ENCODE results near the gene CCDC192.

Gene CCDC192

GRCh38 chr5:127821896-127822295 lies 118.7 kb downstream of the CCDC192 start:
- TF ChIP-seq CTCF (IDR thresholded peaks at IDR 0.05) (no peak), ZFX (IDR thresholded peaks at IDR 0.05; ENCODE audit: borderline replicate concordance) (no peak)
- no peak overlapping the region for H3K27ac ChIP-seq

DNA sequence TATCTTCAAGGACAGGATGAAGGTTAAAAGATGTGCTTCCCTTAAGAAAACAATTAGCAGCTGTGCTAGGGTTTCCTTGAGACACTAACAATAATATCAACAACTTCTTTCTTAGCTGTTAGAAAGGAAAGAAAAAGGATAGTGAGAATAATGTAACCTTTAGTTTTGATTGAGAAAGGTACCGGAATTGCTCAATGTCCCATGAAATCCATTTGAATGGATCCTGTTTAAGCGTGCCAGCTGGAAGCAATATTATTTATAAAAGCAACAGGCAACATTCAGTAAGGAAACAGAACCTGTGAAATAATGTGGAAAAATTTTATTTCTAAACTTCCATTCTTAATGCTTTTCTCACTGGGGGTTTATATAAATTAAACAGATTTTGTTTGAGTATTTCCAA lies 120.9 kb downstream of the CCDC192 start:
- H3K27ac ChIP-seq = no peak overlapping the region
- TF ChIP-seq CTCF (IDR thresholded peaks at IDR 0.05) (no peak), ZFX (IDR thresholded peaks at IDR 0.05; ENCODE audit: borderline replicate concordance) (no peak)

- H3K27ac ChIP-seq = no peak overlapping the region
- TF ChIP-seq ZFX (IDR thresholded peaks at IDR 0.05; ENCODE audit: borderline replicate concordance) = no peak
- TF ChIP-seq CTCF (IDR thresholded peaks at IDR 0.05) = no peak
These were observed 122.8 kb downstream of the CCDC192 start for GRCh38 chr5:127826011-127826410.

DNA sequence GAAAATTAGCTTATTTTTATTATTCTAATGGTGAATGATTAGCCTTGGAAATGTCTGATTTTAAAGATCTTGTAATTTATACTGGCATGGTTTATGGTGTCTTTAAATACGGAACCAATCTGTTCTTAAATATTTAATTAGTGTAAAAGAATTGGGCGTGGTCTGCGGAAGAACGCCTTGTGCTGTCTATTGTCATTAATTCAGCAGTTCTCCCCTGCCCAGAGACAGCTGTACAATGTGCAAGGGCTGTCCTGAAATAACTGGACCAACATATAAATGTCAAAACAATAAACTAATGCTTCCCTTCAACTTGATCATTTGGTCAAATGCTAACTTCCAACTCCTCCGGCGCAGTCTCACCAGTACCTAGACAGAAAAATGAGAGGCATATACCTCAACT lies 124.3 kb downstream of the CCDC192 start:
- peak overlapping the region; percentile 35 for H3K27ac ChIP-seq
- TF ChIP-seq ZFX (IDR thresholded peaks at IDR 0.05; ENCODE audit: borderline replicate concordance) = no peak
- TF ChIP-seq CTCF (IDR thresholded peaks at IDR 0.05) = no peak

DNA sequence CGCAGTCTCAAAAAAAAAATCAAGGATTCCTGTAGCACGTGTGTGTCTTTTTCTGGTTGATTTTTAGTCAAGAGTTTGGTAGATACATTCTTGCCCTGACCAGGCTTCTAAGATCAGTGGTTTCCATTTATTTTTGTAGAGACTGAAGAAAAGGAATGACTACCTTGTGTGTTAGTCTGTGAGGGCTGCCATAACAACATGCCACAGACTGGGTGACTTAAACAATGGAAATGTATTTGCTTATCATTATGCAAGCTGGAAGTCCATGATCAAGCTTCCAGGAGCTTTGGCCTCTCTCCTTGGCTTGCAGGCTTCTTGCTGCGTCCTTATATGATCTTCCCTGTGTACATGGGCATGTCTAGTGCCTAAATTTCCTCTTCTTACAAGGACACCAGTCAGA lies 127.0 kb downstream of the CCDC192 start:
- TF ChIP-seq CTCF (IDR thresholded peaks at IDR 0.05) (no peak), ZFX (IDR thresholded peaks at IDR 0.05; ENCODE audit: borderline replicate concordance) (no peak)
- no peak overlapping the region for H3K27ac ChIP-seq

DNA sequence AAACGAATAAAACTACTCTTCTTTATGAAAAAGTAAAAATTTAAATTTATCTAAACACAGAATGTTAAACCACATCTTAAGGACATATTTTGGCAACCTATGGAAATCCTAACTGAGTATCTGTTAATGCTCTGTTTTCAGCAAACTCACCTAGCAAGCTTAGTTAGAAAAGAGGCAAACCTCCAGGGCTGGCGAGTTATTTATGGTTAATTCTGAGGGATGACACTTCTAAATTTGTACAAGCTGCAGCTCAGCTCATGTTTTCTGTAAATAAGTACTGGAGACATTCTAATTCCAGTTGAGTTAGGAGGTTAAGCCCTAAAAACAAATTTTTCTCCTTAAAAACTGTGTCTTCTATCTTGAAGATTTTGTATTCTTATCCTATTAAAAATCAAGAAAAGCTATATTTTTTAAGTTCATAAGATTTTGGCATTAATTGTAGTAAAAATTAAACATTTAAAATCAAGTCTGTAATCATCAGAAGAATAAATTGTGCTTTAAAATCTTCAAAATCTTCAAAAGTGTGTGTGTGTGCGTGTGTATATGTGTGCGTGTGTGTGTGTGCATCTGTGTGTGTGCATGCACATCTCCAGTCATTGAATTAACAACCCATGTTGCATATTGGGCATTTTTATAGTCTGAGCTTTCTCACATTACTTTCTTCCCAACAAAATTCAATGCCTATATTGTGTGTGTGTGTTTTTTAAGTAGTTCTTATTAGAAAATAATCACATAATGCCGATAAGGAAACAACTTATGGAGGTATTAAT lies 127.8 kb downstream of the CCDC192 start:
- H3K27ac ChIP-seq = no peak overlapping the region
- TF ChIP-seq CTCF (IDR thresholded peaks at IDR 0.05) (no peak), ZFX (IDR thresholded peaks at IDR 0.05; ENCODE audit: borderline replicate concordance) (no peak)

DNA sequence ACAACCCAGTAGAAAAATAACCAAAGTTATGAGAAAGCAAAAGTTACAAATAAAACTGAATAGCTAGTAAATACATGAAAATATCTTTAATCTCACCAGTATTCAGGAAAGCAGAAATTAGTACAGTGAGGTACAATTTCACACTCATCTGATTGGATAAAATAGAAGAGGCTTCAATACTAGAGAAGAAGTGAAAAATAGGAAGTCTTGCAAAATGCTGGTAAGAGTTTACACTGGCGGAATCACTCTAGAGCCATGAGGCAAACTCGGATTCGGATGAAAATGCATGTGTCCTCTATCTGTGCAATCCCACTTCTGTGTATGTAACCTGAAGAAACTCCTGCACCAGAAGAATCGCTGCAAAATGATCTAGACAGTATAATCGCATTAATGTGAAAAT lies 128.9 kb downstream of the CCDC192 start:
- TF ChIP-seq ZFX (IDR thresholded peaks at IDR 0.05; ENCODE audit: borderline replicate concordance) = no peak
- TF ChIP-seq CTCF (IDR thresholded peaks at IDR 0.05) = no peak
- no peak overlapping the region for H3K27ac ChIP-seq
